T-helper 17 cell (primary cell): Measurements from ENCODE around the gene PPIP5K2. TPM values are rescaled to one million over a fixed set of nuclear protein-coding genes. Genes with fewer than 3 reads are reported as not detected.

Experiments used
- ATAC-seq: fragments of 150-1000 bp; cut with Tn5 transposase; 2 replicates; pipeline ENCODE4 v1.10.0; 2021; ENCODE audit warnings: mild to moderate bottlenecking, moderate library complexity
- DNase-seq, 3 donors: peaks; one replicate each; pipeline versions ENCODE4 v3.0.0 to v3.0.0-alpha.2; 2020 to 2021
- H3K9me3 ChIP-seq: one replicate; pipeline ENCODE4 v1.7.0; 2013; ENCODE audit warnings: low read length, mild to moderate bottlenecking; ENCODE audit not compliant: control insufficient read depth, poor library complexity, severe bottlenecking
- H3K27ac Mint-ChIP-seq: one replicate; pipeline ENCODE4 v1.8.0; 2022; ENCODE audit warnings: mild to moderate bottlenecking, moderate library complexity, mixed read lengths
- H3K27me3 Mint-ChIP-seq: one replicate; pipeline ENCODE4 v1.8.0; 2022; ENCODE audit warnings: mixed read lengths
- H3K36me3 Mint-ChIP-seq: one replicate; pipeline ENCODE4 v1.8.0; 2022; ENCODE audit warnings: low read depth, mixed read lengths
- H3K4me1 Mint-ChIP-seq: one replicate; pipeline ENCODE4 v1.8.0; 2022; ENCODE audit warnings: mild to moderate bottlenecking, mixed read lengths
- H3K4me3 Mint-ChIP-seq: one replicate; pipeline ENCODE4 v1.8.0; 2022; ENCODE audit warnings: mild to moderate bottlenecking, moderate library complexity, mixed read lengths
- total RNA-seq, 4 donors: library from RNA in 2 of 4; stranded (reverse) in 2 of 4; gene quantifications; one replicate each; pipeline ENCODE4 v1.2.3 and lab custom pipeline; 2022 to 2026

PPIP5K2 gene
- total RNA-seq, 2 donors from 2014 or later, result 45.2 to 48.7 TPM

GRCh38 chr5:103108086-103108485 is 12.0 kb upstream of the PPIP5K2 start:
- Mint-ChIP-seq H3K4me1 (peaks cover 20% of the 10 kb centered on the region), H3K27me3 (no peaks in the 10 kb centered on the region), H3K36me3 (no peaks in the 10 kb centered on the region), H3K27ac (no peak overlapping the region), H3K4me3 (no peak overlapping the region)
- ATAC-seq (no peak), DNase-seq (no peak)
- H3K9me3 ChIP-seq, result no peaks in the 10 kb centered on the region

- no peak overlapping the region for H3K4me3 Mint-ChIP-seq
- H3K27me3 Mint-ChIP-seq, result no peaks in the 10 kb centered on the region
- no peak for DNase-seq
- no peaks in the 10 kb centered on the region for H3K36me3 Mint-ChIP-seq
- no peak for ATAC-seq
- peaks cover 20% of the 10 kb centered on the region for H3K4me1 Mint-ChIP-seq
- no peak overlapping the region for H3K27ac Mint-ChIP-seq
- no peaks in the 10 kb centered on the region for H3K9me3 ChIP-seq
These were observed 10.8 kb upstream of the PPIP5K2 start for GRCh38 chr5:103109277-103109676.

- H3K4me1 Mint-ChIP-seq, result peaks cover 23% of the 10 kb centered on the region
- H3K27me3 Mint-ChIP-seq, result no peaks in the 10 kb centered on the region
These were observed 9.7 kb upstream of the PPIP5K2 start for GRCh38 chr5:103110403-103110802.

DNA sequence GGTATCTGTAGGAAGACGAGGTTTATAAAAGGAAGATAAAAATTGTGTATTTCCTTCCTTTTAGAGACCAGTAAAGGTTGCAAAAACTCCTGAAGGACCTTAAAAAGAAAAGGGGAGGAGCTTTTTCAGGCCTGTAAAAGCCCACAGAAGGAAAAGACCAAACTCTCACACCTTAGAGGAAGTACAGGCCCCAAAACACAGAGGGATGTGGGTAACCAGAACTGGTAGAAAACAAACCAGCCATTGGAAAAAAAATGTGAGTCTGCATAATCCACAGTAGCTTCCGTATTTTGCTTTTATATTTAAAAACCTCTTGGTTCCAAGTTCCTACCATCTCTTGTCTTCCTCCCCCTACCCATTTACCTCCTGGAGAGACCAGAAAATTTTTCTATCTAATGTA is 8.6 kb upstream of the PPIP5K2 start:
- DNase-seq, result no peak
- no peaks in the 10 kb centered on the region for H3K9me3 ChIP-seq
- peaks cover 2% of the 10 kb centered on the region for H3K36me3 Mint-ChIP-seq

More at GRCh38 chr5:103110403-103110802, 9.7 kb upstream of the PPIP5K2 start:
- no peak for DNase-seq
- Mint-ChIP-seq H3K27ac (no peak overlapping the region), H3K4me3 (no peak overlapping the region), H3K36me3 (peaks cover 2% of the 10 kb centered on the region)
- ATAC-seq, result no peak
- H3K9me3 ChIP-seq, result no peaks in the 10 kb centered on the region

DNA sequence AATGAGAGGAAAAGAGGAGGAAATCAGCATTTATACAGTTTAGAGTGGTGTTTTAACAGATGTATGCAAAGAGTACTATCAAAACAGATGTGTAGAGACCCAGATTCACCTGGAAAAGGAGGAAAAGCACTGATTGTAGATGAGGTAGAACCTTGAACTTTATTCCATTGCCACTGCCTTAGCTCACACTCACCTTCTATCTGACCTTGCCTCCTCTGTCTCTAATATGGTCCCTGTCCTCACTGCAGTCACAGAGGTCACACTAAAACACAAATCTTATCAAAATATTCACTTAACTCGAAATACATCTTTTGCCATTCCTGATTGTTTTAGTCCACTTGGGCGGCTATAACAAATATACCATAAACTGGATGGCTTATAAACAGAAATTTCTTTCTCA is 7.2 kb upstream of the PPIP5K2 start:
- no peak overlapping the region for H3K4me3 Mint-ChIP-seq
- H3K4me1 Mint-ChIP-seq, result peaks cover 23% of the 10 kb centered on the region
- DNase-seq (no peak), ATAC-seq (no peak)
- peak overlapping the region; percentile 67 for H3K27ac Mint-ChIP-seq
- no peaks in the 10 kb centered on the region for H3K27me3 Mint-ChIP-seq
- no peaks in the 10 kb centered on the region for H3K9me3 ChIP-seq
- peaks cover 2% of the 10 kb centered on the region for H3K36me3 Mint-ChIP-seq

More for the DNA sequence above, 8.6 kb upstream of the PPIP5K2 start:
- Mint-ChIP-seq H3K27ac (peak overlapping the region; percentile 67), H3K4me3 (peak overlapping the region; percentile 25), H3K27me3 (no peaks in the 10 kb centered on the region), H3K4me1 (peaks cover 23% of the 10 kb centered on the region)
- ATAC-seq, result peak; percentile 87

DNA sequence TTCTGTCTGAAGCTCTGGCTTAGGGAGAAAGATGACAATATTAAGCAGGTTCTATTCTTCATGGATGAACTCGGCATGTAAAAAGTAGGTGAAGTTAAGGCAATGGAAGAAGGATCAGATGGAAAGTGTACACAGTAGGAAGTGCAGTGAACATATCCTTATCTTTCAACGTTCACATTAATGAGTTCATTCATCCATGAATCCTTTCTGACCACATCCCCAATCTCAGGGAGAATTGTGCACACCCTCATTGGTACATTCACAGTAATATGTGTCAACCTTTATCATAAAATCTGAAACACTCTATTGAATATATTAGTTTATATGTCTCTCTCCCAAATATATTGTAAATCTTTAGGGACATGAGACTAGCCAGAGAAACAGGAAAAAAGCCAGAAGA is 5.7 kb upstream of the PPIP5K2 start:
- Mint-ChIP-seq H3K4me3 (no peak overlapping the region), H3K36me3 (peaks cover 2% of the 10 kb centered on the region), H3K27ac (peak overlapping the region; percentile 67), H3K27me3 (no peaks in the 10 kb centered on the region), H3K4me1 (peaks cover 31% of the 10 kb centered on the region)
- no peak for DNase-seq
- ATAC-seq, result no peak
- no peaks in the 10 kb centered on the region for H3K9me3 ChIP-seq

DNA sequence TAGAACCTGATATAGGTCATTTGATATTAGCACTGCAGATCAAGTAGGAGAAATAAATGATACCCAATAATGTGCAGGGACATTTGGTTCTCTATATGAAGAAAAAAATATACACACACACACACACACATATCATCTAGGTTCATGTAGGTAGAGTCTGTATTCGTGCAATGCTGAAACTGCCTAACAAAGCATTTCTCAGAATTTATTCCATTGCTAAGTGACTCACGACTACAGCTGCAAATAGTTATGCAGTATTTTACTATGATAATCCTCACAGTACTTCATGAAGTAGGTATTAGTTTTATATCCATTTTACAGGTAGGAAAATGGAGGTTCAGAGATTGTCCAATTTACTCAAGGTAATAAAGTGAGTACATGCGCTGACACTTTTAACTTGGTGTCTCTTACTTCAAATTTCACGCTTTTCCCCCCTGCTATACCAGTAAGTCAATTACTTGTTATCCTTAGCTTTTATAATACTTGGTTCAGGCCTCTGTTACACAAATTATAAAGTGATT is 2.6 kb upstream of the PPIP5K2 start:
- H3K4me1 Mint-ChIP-seq, result peaks cover 33% of the 10 kb centered on the region
- no peak overlapping the region for H3K4me3 Mint-ChIP-seq
- ATAC-seq (no peak), DNase-seq (no peak)
- no peak overlapping the region for H3K27ac Mint-ChIP-seq
- no peaks in the 10 kb centered on the region for H3K27me3 Mint-ChIP-seq
- no peaks in the 10 kb centered on the region for H3K9me3 ChIP-seq
- H3K36me3 Mint-ChIP-seq, result peaks cover 4% of the 10 kb centered on the region

- H3K4me1 Mint-ChIP-seq, result peaks cover 32% of the 10 kb centered on the region
- ATAC-seq, result no peak
- peaks cover 6% of the 10 kb centered on the region for H3K36me3 Mint-ChIP-seq
- no peak for DNase-seq
- H3K4me3 Mint-ChIP-seq, result peak overlapping the region; percentile 97
- H3K27ac Mint-ChIP-seq, result peak overlapping the region; percentile 99
- H3K27me3 Mint-ChIP-seq, result no peaks in the 10 kb centered on the region
- no peaks in the 10 kb centered on the region for H3K9me3 ChIP-seq
These were observed 884 bp upstream of the PPIP5K2 start for GRCh38 chr5:103119070-103119764.

DNA sequence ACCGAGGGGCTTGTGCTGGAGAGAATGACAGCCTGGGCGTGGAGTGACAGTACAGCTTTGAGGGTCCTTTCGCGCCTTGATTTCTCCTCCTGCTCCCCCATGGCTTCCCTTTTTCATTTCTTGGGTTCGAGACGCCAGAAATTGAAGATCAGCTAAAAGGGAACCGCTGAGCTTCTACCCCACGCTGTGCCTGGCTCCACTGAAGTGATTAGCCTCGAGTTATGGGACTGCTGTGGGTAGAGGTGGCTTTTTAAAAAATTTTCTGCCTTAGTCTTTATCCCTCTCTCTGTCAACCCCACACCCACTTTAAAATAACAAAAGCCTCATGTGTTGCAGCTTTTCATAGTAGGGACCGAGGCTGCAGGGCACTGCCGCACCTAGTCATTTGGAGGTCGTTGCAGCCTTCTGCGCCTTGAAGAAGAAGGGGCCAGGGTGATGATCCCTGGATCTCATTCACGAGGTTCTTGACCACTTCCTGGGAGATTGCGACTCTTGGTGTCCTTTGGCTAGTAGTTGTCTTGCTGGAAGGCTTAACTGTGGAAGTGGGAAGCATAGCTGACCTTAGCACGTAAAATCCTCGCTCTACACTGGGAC is 603 bp downstream of the PPIP5K2 start:
- Mint-ChIP-seq H3K4me1 (peaks cover 35% of the 10 kb centered on the region), H3K4me3 (peak overlapping the region; percentile 97), H3K36me3 (peaks cover 4% of the 10 kb centered on the region), H3K27ac (peak overlapping the region; percentile 99), H3K27me3 (no peaks in the 10 kb centered on the region)
- no peaks in the 10 kb centered on the region for H3K9me3 ChIP-seq
- DNase-seq (no peak), ATAC-seq (no peak)

GRCh38 chr5:103122242-103122641 is 2.1 kb downstream of the PPIP5K2 start:
- H3K9me3 ChIP-seq, result no peaks in the 10 kb centered on the region
- Mint-ChIP-seq H3K27ac (peak overlapping the region; percentile 27), H3K4me1 (peaks cover 39% of the 10 kb centered on the region), H3K27me3 (no peaks in the 10 kb centered on the region), H3K4me3 (peak overlapping the region; percentile 74), H3K36me3 (peaks cover 4% of the 10 kb centered on the region)
- ATAC-seq (no peak), DNase-seq (no peak)

- DNase-seq (no peak), ATAC-seq (no peak)
- H3K27me3 Mint-ChIP-seq, result no peaks in the 10 kb centered on the region
- H3K27ac Mint-ChIP-seq, result no peak overlapping the region
- H3K9me3 ChIP-seq, result no peaks in the 10 kb centered on the region
- peaks cover 36% of the 10 kb centered on the region for H3K4me1 Mint-ChIP-seq
- no peak overlapping the region for H3K4me3 Mint-ChIP-seq
- H3K36me3 Mint-ChIP-seq, result peaks cover 10% of the 10 kb centered on the region
These were observed 6.5 kb downstream of the PPIP5K2 start for GRCh38 chr5:103126557-103126956.

GRCh38 chr5:103127292-103127817 is 7.3 kb downstream of the PPIP5K2 start:
- DNase-seq (no peak), ATAC-seq (no peak)
- Mint-ChIP-seq H3K4me3 (no peak overlapping the region), H3K27ac (no peak overlapping the region), H3K4me1 (peaks cover 31% of the 10 kb centered on the region), H3K27me3 (no peaks in the 10 kb centered on the region), H3K36me3 (peaks cover 8% of the 10 kb centered on the region)
- H3K9me3 ChIP-seq, result no peaks in the 10 kb centered on the region

GRCh38 chr5:103128202-103128601 is 8.1 kb downstream of the PPIP5K2 start:
- Mint-ChIP-seq H3K4me3 (no peak overlapping the region), H3K36me3 (peaks cover 6% of the 10 kb centered on the region), H3K4me1 (peaks cover 31% of the 10 kb centered on the region), H3K27ac (no peak overlapping the region), H3K27me3 (no peaks in the 10 kb centered on the region)
- no peaks in the 10 kb centered on the region for H3K9me3 ChIP-seq
- DNase-seq (no peak), ATAC-seq (no peak)
